Lower leg skin (tissue), 3 donors: Measurements from ENCODE around the gene CFL2.

Source experiments
- POLR2A ChIP-seq, 2 donors: fragments of 450-650 bp; IDR thresholded peaks; one replicate each; pipeline ENCODE4 v1.6.1; 2016 to 2017; ENCODE audit warnings: antibody characterized with exemption in 2 of 2, mild to moderate bottlenecking in 1 of 2, moderate library complexity in 1 of 2
- TF ChIP-seq, protein P1 (sequence below), 3 donors: fragments of 450-650 bp; IDR thresholded peaks; one replicate each; pipeline ENCODE4 v1.5.1; 2016; ENCODE audit warnings: antibody characterized with exemption in 3 of 3, mild to moderate bottlenecking in 3 of 3, moderate library complexity in 2 of 3

DNA sequence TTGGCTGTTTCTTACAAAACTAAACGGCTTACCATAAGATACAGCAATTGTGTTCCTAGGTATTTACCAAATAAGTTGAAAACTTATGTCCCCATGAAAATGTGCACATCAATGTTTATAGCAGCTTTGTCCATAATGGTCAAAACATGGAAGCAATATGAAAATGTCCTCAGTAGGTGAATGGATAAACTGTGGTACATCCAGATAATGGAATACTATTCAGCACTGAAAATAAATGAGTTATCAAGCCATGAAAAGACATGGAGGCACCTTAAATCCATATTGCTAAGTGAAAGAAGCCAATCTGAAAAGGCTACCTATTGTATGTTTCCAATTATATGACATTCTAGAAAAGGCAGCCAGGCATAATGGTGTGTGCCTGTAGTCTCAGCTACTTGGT, 40.7 kb downstream of the CFL2 start:
- TF ChIP-seq, protein P1, sequence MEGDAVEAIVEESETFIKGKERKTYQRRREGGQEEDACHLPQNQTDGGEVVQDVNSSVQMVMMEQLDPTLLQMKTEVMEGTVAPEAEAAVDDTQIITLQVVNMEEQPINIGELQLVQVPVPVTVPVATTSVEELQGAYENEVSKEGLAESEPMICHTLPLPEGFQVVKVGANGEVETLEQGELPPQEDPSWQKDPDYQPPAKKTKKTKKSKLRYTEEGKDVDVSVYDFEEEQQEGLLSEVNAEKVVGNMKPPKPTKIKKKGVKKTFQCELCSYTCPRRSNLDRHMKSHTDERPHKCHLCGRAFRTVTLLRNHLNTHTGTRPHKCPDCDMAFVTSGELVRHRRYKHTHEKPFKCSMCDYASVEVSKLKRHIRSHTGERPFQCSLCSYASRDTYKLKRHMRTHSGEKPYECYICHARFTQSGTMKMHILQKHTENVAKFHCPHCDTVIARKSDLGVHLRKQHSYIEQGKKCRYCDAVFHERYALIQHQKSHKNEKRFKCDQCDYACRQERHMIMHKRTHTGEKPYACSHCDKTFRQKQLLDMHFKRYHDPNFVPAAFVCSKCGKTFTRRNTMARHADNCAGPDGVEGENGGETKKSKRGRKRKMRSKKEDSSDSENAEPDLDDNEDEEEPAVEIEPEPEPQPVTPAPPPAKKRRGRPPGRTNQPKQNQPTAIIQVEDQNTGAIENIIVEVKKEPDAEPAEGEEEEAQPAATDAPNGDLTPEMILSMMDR (IDR thresholded peaks at IDR 0.05): no peak
- no peak for TF ChIP-seq POLR2A (IDR thresholded peaks at IDR 0.05)
